Activated naive CD4-positive, alpha-beta T cell treated with Interleukin-2 at 50 U/mL for 16 hours (primary cell): ENCODE data around the gene R3HDML.

Experiments
- DNase-seq: peaks from one replicate; pipeline ENCODE4 v3.0.0-alpha.2; 2020

Gene R3HDML

DNA sequence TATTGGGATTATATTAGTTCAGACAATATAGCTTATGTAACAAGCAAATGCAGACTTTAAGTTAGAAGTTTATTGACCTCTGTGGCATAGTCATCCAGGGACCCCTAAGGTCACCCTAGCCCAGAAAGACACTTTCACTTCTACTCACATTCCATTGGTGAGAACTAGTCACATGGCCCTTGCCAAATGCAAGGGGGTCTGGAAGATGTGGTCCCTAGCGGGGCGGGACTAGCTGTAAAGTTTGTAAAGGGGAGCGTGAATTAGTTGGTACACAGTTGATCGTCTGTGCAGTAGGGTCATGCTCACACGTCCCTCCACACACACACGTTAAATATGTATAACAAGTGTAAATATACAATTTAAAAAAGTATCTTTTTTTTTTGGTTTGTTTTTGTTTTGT, 27.9 kb downstream of the R3HDML start:
- no peak for DNase-seq

DNA sequence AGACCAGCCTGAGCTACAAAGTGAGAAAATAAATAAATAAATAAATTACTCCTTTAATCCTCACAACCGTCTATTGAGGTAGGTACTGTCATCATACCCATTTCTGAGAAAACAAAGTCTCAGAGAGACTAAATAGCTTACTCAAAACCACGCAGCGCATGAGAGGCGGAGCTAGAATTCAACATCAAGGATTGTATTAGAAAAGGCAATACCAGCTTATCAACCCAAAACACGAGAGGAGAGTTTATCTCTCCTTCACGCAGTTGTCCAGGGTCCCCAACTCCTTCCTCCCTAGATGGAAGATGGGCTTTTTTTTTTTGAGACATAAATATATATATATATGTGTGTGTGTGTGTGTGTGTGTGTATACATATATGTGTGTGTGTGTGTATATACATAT, 30.9 kb downstream of the R3HDML start:
- DNase-seq, result no peak

GRCh38 chr20:44370639-44371218, 33.9 kb downstream of the R3HDML start:
- no peak for DNase-seq

DNA sequence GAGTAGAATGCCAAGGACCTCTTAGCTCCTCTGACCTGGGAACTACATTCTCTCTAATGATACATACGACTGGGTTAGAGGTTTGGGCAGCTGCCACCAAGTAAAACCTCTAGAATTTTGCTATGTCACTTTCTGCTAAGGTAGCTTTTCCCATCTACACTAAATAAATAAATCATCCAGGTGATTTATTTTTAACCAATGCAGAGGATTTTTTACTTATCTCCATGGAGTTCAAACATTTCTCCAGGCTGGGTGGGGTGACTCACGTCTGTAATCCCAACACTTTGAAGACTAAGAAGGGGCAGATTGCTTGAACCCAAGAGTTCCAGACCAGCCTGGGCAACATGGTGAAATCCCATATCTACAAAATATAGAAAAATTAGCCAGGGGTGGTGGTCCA, 45.8 kb downstream of the R3HDML start:
- DNase-seq, result no peak

DNA sequence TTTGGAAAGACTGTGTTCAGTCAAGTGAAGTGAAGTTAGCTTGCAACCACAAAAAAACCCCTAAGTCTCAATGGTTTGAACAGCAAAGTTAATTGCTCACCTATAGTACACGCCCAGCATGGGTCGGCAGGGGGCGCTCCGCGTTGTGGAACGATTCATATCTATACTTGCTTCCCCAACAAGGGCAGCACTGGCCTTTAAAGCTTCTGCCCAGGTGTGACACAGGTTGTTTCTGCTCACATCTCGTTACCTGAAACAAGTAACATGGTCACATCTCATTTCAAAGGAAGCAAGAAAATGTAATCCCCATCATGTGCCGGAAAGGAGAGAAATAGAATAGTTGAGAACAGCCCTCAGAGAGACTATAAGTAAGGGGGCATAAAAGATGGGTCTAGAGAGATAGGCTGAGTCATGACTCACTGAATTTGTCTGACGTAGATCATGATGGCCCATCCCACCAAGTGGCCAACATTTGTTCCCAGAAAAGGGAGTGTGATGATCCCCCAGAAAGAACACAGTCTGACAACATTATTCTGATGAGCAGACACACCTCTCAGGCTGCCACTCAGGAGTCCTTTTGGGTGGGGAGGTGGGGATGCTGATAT, 47.7 kb downstream of the R3HDML start:
- peak; percentile 84 for DNase-seq

- peak; percentile 69 for DNase-seq
These were observed 51.7 kb downstream of the R3HDML start for GRCh38 chr20:44388466-44389023.

GRCh38 chr20:44389871-44390270, 53.0 kb downstream of the R3HDML start:
- DNase-seq, result no peak

DNA sequence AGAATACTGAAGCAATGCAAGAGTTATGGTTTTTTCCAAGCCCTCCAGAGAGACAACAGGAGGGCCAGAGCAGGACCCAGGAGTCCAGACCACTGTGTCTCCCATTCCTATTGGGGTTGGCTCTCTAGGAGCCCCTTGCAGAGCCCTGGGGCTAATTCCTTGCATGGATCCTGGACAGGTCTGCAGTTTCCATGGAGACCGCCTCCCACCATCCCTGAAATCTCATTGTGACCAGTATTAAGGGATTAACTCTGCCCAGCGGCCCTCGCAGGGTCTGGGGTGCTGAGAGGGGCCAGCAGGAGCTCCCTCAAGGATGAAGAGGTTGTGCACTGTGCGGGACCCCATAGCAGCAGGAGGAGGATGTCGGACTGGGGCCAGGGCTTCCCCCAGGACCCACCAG, 53.4 kb downstream of the R3HDML start:
- DNase-seq, result no peak

DNA sequence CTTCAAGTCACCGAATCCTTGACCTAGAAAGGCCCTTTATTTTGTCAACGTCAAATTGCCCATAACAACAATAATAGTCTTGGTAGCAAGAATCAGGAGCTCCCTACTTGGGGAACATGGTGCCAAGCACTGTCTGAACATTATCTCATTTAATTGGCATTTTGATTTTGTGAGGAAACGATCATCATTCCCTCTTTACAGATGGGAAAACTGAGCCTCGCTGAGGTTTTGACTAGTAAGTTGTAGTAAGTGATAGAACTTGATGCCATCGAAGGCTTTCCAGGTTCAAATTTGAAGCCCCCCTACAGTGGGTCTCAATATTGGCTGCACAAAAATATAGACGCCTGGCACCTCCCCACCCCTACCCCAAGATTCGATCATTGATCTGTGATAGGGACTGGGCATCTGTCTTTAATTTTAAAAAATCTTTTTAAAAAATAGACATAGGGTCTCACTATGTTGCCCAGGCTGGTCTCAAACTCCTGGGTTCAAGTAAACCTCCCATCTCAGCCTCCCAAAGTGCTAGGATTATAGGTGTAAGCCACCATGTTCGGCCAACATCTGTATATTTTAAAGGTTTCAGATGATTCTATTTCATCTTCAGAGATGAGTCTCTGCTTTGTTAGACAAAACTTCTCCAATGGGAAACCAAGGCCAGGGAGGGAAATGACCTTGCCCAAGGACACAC, 55.4 kb downstream of the R3HDML start:
- no peak for DNase-seq

DNA sequence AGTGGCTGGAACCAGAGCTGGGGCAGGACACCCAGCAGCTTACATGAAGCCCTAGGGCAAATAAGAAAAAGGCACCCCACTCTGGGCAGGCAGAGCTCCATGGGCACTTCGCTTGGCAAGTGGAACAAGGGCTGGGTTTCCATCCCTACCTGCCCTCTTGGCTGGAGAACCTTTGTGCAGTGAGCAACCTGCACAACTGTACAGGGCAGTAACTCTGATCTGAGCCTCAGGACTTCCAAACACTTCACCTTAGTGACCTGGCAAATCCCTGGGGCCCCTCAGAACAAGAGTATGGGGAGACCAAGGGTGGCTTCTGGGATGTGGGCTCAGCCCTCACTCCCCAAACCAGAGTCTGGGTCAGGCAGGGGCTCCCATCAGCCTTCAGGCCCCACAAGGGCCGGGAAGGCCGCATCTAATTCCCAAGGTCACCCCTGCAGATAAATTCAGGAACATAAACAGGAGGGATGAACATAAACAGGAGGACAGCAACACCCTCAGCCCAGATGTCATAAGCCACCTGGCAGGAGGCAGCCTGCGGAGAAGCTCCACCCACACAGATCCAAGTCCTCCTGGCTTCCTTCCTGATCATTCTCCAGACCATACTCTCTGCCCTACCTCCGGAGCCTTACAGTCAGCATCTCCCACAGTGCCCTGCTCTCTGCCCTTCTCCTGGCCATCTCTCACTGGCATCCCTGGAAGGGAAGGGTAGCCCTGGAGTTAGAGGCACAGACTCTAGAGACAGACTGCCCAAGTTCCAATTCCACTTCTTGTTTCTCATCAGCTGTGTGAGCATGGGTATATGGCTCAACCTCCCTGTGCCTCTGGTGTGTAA, 56.1 kb downstream of the R3HDML start:
- DNase-seq, result no peak

DNA sequence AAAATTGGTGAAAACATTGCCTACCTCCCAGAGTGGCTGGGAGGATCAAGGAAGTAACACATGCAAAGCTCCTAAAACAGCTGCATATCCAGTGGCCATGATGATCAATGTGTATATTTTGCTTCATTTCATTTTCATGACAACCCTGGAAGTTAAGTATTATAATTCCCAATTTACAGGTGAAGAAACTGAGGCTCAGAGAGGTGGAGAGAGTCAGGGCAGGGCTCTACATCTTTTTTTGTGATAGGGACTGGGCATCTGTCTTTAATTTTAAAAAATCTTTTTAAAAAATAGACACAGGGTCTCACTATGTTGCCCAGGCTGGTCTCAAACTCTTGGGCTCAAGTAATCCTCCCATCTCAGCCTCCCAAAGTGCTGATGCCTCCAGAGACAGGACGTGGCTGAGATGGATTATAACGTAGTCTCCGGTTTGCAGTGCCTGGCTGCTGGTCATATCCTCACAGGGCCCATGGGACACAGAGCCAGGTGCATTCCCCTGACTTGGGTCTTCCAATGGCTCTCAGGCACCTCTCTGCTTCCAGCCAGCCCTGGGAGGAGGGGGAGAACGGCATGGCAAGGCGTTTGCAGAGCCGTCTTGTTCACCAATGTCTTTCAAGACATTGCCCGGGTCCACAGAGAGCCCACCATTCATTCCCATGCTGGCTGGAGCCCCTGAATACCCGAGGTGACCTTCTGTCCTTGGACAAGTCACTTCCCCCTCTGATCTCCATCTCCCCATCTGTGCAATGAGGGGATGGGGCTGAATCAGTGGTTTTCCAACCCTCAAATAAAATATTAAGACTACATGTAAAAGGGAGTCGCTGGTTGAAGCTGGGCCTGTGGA, 57.0 kb downstream of the R3HDML start:
- no peak for DNase-seq

- no peak for DNase-seq
These were observed 57.5 kb downstream of the R3HDML start for GRCh38 chr20:44394452-44394701.

- DNase-seq, result no peak
These were observed 58.0 kb downstream of the R3HDML start for GRCh38 chr20:44394702-44395460.

DNA sequence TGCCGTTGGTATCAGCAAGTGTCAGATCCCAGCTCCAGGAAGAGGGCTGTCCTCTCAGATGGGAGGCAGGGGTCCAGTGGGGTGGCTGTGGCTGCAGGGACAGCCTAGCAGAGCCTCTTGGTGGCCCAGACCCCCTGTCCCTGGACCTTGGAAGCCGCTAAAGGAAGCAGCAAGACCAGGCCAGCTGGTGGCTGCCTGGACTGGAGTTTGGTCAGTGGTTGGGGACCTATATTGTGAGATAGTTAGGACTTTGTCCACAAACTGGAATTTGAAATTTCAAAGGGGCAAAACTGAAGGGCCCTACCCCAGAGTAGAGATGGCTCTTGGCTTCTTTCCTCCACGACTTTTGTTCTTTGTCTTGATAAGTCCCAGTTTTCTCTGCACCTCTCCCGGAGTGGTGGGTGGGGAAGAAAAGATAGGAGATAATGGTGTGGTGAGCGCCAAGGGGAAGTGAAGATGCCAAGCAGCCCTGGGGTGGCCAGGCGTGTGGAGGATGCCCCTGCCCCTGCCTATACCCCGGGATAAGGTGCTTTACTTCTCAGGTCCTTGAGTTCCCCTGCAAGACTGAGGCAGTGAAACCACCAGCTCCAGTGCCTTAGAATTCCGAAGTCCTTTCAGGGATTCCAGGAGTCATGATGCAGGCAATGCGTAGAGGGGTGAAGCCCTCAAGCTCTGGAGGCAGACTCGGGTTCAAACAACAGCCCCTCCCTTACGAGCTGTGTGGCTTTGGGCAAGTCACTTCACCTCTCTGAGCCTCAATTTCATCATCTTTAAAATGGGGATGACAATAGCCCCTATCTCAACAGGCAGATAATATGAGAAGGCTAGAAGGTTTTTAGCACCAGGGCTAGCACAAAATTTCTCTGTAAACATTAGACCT, 58.9 kb downstream of the R3HDML start:
- no peak for DNase-seq

GRCh38 chr20:44396369-44397130, 59.7 kb downstream of the R3HDML start:
- DNase-seq, result no peak

DNA sequence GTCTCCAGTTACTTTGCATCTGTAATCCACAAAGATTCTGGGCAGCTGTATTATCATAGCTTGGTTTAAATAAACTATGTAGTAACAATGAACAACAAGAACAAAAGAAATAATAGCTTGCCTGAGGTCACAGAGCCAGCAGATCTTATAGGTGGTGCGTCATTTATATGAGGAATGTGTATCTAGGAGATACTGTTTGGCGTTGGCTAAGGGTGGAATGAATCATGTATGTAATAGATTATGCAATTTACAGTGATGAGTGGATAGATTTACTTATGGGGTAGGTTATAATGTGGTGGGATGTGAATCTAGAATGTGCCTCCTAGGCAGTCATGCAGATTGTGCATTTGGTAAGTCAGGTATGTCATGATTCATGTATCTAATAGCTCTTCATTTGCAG, 61.5 kb downstream of the R3HDML start:
- DNase-seq, result no peak

DNA sequence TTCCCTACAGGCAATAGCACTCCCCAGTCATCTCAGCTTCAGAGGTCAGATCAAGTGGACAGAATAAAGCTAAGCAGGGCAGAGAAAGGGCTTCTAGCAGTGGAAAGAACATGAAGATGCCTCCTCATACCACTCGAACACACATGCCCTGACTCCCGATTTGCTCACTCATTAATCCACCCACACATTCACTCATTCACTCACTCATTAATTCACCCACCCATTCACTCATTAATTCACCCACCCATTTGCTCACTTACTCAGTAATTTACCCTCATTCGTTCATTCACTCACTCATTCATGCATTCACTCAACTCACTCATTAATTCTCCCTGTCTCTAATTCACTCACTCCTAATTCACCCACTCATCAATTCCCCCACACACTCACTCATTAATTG, 62.6 kb downstream of the R3HDML start:
- no peak for DNase-seq

GRCh38 chr20:44400671-44400969, 63.8 kb downstream of the R3HDML start:
- DNase-seq, result no peak
